Smooth muscle cell (in vitro differentiated cells): ENCODE results near the gene NTNG2. TPM values are rescaled to one million over a fixed set of nuclear protein-coding genes. Genes with fewer than 3 reads are reported as not detected.

ENCODE experiments used
- DNase-seq: peaks from one replicate; lab custom pipeline; 2025; ENCODE audit not compliant: unreplicated experiment; lab: John Stamatoyannopoulos, UW
- H2AFZ ChIP-seq: fragments of 200-600 bp; sonication (generic); 2 replicates; pipeline ENCODE4 v1.6.0; 2016; ENCODE audit warnings: antibody characterized with exemption, low read depth, mild to moderate bottlenecking
- H3F3A ChIP-seq: fragments of 200-600 bp; sonication (generic); 2 replicates; pipeline ENCODE4 v1.6.0; 2017; ENCODE audit warnings: antibody characterized with exemption, low read depth
- H3K27ac ChIP-seq: fragments of 200-600 bp; sonication (generic); 2 replicates; pipeline ENCODE4 v1.5.1; 2016; ENCODE audit warnings: low read depth, mild to moderate bottlenecking
- H3K27me3 ChIP-seq: fragments of 200-600 bp; sonication (generic); 2 replicates; pipeline ENCODE4 v1.6.1; 2016; ENCODE audit warnings: low read depth, mild to moderate bottlenecking
- H3K36me3 ChIP-seq: fragments of 200-600 bp; sonication (generic); 2 replicates; pipeline ENCODE4 v1.5.1; 2016; ENCODE audit warnings: low read depth
- H3K4me1 ChIP-seq: fragments of 200-600 bp; sonication (generic); 2 replicates; pipeline ENCODE4 v1.5.1; 2016; ENCODE audit warnings: low read depth
- H3K4me2 ChIP-seq: fragments of 200-600 bp; sonication (generic); 2 replicates; pipeline ENCODE4 v1.6.0; 2016; ENCODE audit warnings: mild to moderate bottlenecking
- H3K4me3 ChIP-seq: fragments of 200-600 bp; sonication (generic); 2 replicates; pipeline ENCODE4 v1.5.1; 2016; ENCODE audit warnings: mild to moderate bottlenecking
- H3K79me2 ChIP-seq: fragments of 200-600 bp; sonication (generic); 2 replicates; pipeline ENCODE4 v1.6.0; 2016; ENCODE audit warnings: low read depth, mild to moderate bottlenecking
- H3K9ac ChIP-seq: fragments of 200-600 bp; sonication (generic); 2 replicates; pipeline ENCODE4 v1.6.0; 2016; ENCODE audit warnings: low read depth
- H3K9me3 ChIP-seq: fragments of 200-600 bp; sonication (generic); replicated peaks from 2 replicates; pipeline ENCODE4 v1.5.1; 2016; ENCODE audit warnings: low read depth
- H4K20me1 ChIP-seq: fragments of 200-600 bp; sonication (generic); 2 replicates; pipeline ENCODE4 v1.6.0; 2016; ENCODE audit warnings: low read depth
- CTCF ChIP-seq: fragments of 200-600 bp; sonication (generic); IDR thresholded peaks from 2 replicates; pipeline ENCODE4 v1.5.1; 2017; ENCODE audit warnings: borderline replicate concordance, mild to moderate bottlenecking, antibody characterized with exemption; ENCODE audit not compliant: insufficient read depth, poor library complexity, severe bottlenecking
- WGBS: methylation state at CpG from one replicate; pipeline ENCODE4 v1.1.7; 2016; ENCODE audit warnings: low lambda C conversion rate; 5-methylcytosine and 5-hydroxymethylcytosine counted together
- polyA plus RNA-seq: library from polyadenylated mRNA; unstranded; fragments of >200 nt; fragmentation: Nextera tagmentation; extraction: Ambion mirVana; gene quantifications from 2 replicates; pipeline ENCODE4 v1.2.1, GENCODE V29; 2016
- total RNA-seq: library from RNA; depleted of rRNA; stranded (reverse); fragments of >200 nt; gene quantifications from 2 replicates; pipeline ENCODE4 v1.2.3, GENCODE V29; 2014

The NTNG2 gene
- total and polyA plus RNA-seq, 2 experiments from 2014 or later = 0.36 to 1.0 TPM

GRCh38 chr9:132218208-132218607 lies 56.4 kb downstream of the NTNG2 start:
- no peak overlapping the region for H3K4me2 ChIP-seq
- H3K9ac ChIP-seq = no peak overlapping the region
- no peaks in the 10 kb centered on the region for H3F3A ChIP-seq
- peaks cover 5% of the 10 kb centered on the region for H3K4me1 ChIP-seq
- H3K4me3 ChIP-seq = no peak overlapping the region
- no peak overlapping the region for H2AFZ ChIP-seq
- no peak for TF ChIP-seq CTCF
- H4K20me1 ChIP-seq = no peaks in the 10 kb centered on the region
- WGBS = 87% methylated on average over 8 of the region's 8 CpGs
- no peak overlapping the region for H3K27ac ChIP-seq
- no peaks in the 10 kb centered on the region for H3K9me3 ChIP-seq
- no peaks in the 10 kb centered on the region for H3K36me3 ChIP-seq
- H3K79me2 ChIP-seq = no peaks in the 10 kb centered on the region
- no peak for DNase-seq
- peaks cover 6% of the 10 kb centered on the region for H3K27me3 ChIP-seq

DNA sequence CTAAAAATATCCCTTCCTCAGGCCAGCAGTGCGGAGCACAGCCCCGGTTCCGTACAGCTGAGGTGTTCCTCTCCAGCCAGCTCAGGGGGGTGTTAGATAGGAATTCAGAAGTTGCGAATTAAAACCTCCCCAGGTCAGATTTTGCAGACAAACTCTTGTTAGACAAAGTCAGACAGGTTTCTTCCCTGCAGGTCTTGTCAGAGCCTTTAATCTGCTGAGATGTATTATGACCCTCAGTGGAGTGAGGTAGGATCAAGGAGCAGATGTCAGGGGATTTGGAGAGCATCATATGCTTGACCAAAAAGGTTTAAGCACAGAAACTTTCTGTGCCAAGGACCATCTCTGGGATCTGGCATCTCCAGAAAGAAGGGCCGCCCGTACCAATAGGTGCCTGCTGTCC lies 60.1 kb downstream of the NTNG2 start:
- no peak for TF ChIP-seq CTCF
- 94% methylated on average over 6 of the region's 6 CpGs for WGBS

DNA sequence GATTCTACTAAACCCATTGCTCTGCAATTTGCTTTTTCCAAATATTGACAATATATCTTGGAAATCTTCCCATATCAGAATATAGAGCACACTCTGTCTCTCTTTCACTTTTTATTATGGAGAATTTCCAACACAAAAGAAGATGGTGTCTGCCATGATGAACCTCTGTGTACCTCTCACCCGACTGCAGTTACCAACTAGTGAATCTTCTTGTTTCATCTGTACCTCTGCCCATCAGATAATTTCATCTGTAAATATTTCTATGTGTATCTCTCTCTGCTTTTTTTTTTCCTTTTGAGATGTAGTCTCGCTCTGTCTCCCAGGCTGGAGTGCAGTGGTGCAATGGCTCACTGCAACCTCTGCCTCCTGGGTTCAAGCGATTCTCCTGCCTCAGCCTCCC lies 62.8 kb downstream of the NTNG2 start:
- no peaks in the 10 kb centered on the region for H3K79me2 ChIP-seq
- no peak for TF ChIP-seq CTCF
- no peaks in the 10 kb centered on the region for H3K4me1 ChIP-seq
- 95% methylated on average over 3 of the region's 3 CpGs for WGBS
- H3K4me3 ChIP-seq = no peak overlapping the region
- no peaks in the 10 kb centered on the region for H3F3A ChIP-seq
- no peaks in the 10 kb centered on the region for H3K36me3 ChIP-seq
- no peaks in the 10 kb centered on the region for H4K20me1 ChIP-seq
- no peaks in the 10 kb centered on the region for H3K9me3 ChIP-seq
- H3K9ac ChIP-seq = no peak overlapping the region
- H3K4me2 ChIP-seq = no peak overlapping the region
- H3K27me3 ChIP-seq = peaks cover 12% of the 10 kb centered on the region
- no peak for DNase-seq
- no peak overlapping the region for H3K27ac ChIP-seq
- H2AFZ ChIP-seq = no peak overlapping the region

More for the DNA sequence above, 60.1 kb downstream of the NTNG2 start:
- H3K4me2 ChIP-seq = no peak overlapping the region
- H4K20me1 ChIP-seq = no peaks in the 10 kb centered on the region
- no peak overlapping the region for H3K27ac ChIP-seq
- H3F3A ChIP-seq = no peaks in the 10 kb centered on the region
- no peak for DNase-seq
- H3K9me3 ChIP-seq = no peaks in the 10 kb centered on the region
- no peak overlapping the region for H2AFZ ChIP-seq
- H3K4me1 ChIP-seq = no peaks in the 10 kb centered on the region
- H3K36me3 ChIP-seq = no peaks in the 10 kb centered on the region
- no peak overlapping the region for H3K4me3 ChIP-seq
- H3K79me2 ChIP-seq = no peaks in the 10 kb centered on the region
- peaks cover 12% of the 10 kb centered on the region for H3K27me3 ChIP-seq
- H3K9ac ChIP-seq = no peak overlapping the region
